ENCODE measurements around the gene CSNK2A2. TPM values are rescaled to one million over a fixed set of nuclear protein-coding genes. Genes with fewer than 3 reads are reported as not detected.

CSNK2A2 gene
- total RNA-seq, 5 donors from 2014 or later (not counting 1 experiment from before 2014, with no cell fraction given) = 51.9 to 62.4 (median 55.0) TPM

- Histone ChIP-seq H3K27me3 (replicated peaks in 1 of 2; ENCODE audit: control insufficient read depth in 2 of 2, extremely low read depth in 1 of 2, insufficient read depth in 2 of 2, low read length in 1 of 2) (no peaks in the 10 kb centered on the region), H3K36me3 (ENCODE audit: control insufficient read depth in 2 of 2, extremely low read depth in 1 of 2, insufficient read depth in 1 of 2, low read length in 1 of 2) (no peaks in the 10 kb centered on the region), H3K4me3 (ENCODE audit: control insufficient read depth in 1 of 2, extremely low read depth in 1 of 2, low read length in 1 of 2) (no peak overlapping the region), H3K27ac (ENCODE audit: low read length) (no peak overlapping the region), H3K4me1 (ENCODE audit: control insufficient read depth in 1 of 2, extremely low read depth in 1 of 2, insufficient read depth in 2 of 2, low read length in 2 of 2) (peaks cover 19 to 42% of the 10 kb centered on the region in 2 experiments), H3K9me3 (no peaks in the 10 kb centered on the region)
- no peaks in the 10 kb centered on the region for H3K36me3 Mint-ChIP-seq
- no peaks in the 10 kb centered on the region for H3K9me3 Mint-ChIP-seq
- H3K4me3 Mint-ChIP-seq = no peak overlapping the region
- DNase-seq = no peak
- no peak overlapping the region for H3K27ac Mint-ChIP-seq
- WGBS (ENCODE audit: insufficient coverage) = no CpG with 5 or more reads among the region's 8 CpGs
- H3K4me1 Mint-ChIP-seq = peaks cover 69 to 80% (median 75%) of the 10 kb centered on the region in 3 donors
- ChIA-PET POLR2A (interaction anchor here in 1 of 2 donors (0.6 kb wide), 2 partner anchors 26 to 47 kb away, joined by 3 to 4 read pairs; no protein-coding TSS in a partner anchor), CTCF (interaction anchor here (0.7 to 1.0 kb wide), 4 partner anchors 27 to 865 kb away, joined by 3 to 6 read pairs (median 3); no protein-coding TSS in a partner anchor)
- ATAC-seq (replicated peaks in 1 of 4) = no peak
- no peaks in the 10 kb centered on the region for H3K27me3 Mint-ChIP-seq
These were observed 73.9 kb downstream of the CSNK2A2 start for GRCh38 chr16:58123896-58124600.

GRCh38 chr16:58121132-58121531, 76.8 kb downstream of the CSNK2A2 start:
- peaks cover 0 to 7% of the 10 kb centered on the region in 2 donors for H3K36me3 ChIP-seq (ENCODE audit: control insufficient read depth in 2 of 2, extremely low read depth in 1 of 2, insufficient read depth in 1 of 2, low read length in 1 of 2)
- no peaks in the 10 kb centered on the region for H3K9me3 ChIP-seq
- H3K36me3 Mint-ChIP-seq = peaks cover 12% of the 10 kb centered on the region
- H3K4me1 Mint-ChIP-seq = peaks cover 45 to 59% (median 57%) of the 10 kb centered on the region in 3 donors
- POLR2A ChIA-PET = interaction anchor here in 1 of 2 donors (0.9 kb wide), 1 partner anchor 9 kb away, joined by 3 read pairs; no protein-coding TSS in a partner anchor
- H3K4me3 ChIP-seq (ENCODE audit: control insufficient read depth in 1 of 2, extremely low read depth in 1 of 2, low read length in 1 of 2) = no peak overlapping the region
- H3K27me3 ChIP-seq (replicated peaks in 1 of 2; ENCODE audit: control insufficient read depth in 2 of 2, extremely low read depth in 1 of 2, insufficient read depth in 2 of 2, low read length in 1 of 2) = no peaks in the 10 kb centered on the region
- H3K27ac Mint-ChIP-seq = no peak overlapping the region
- peaks cover 0 to 24% of the 10 kb centered on the region in 2 experiments for H3K4me1 ChIP-seq (ENCODE audit: control insufficient read depth in 1 of 2, extremely low read depth in 1 of 2, insufficient read depth in 2 of 2, low read length in 2 of 2)
- no peak for DNase-seq
- CTCF ChIA-PET = interaction anchor here (0.6 to 1.3 kb wide), 6 partner anchors 9 to 515 kb away, joined by 3 to 5 read pairs (median 4); partner anchors contain the start of gene NDRG4 (in 1 of the 2)
- H3K4me3 Mint-ChIP-seq = no peak overlapping the region
- WGBS (ENCODE audit: insufficient coverage) = 60% methylated on average over 3 of the region's 6 CpGs
- H3K9me3 Mint-ChIP-seq = no peaks in the 10 kb centered on the region
- H3K27ac ChIP-seq (ENCODE audit: low read length) = no peak overlapping the region
- no peak for ATAC-seq (replicated peaks in 1 of 4)
- H3K27me3 Mint-ChIP-seq = no peaks in the 10 kb centered on the region

GRCh38 chr16:58120234-58120633, 77.7 kb downstream of the CSNK2A2 start:
- peaks cover 0 to 16% of the 10 kb centered on the region in 2 donors for H3K36me3 ChIP-seq (ENCODE audit: control insufficient read depth in 2 of 2, extremely low read depth in 1 of 2, insufficient read depth in 1 of 2, low read length in 1 of 2)
- H3K9me3 Mint-ChIP-seq = no peaks in the 10 kb centered on the region
- no peak overlapping the region for H3K4me3 Mint-ChIP-seq
- ChIA-PET CTCF (interaction anchor here in 1 of 2 donors (0.7 kb wide), 1 partner anchor 50 kb away, joined by 3 read pairs; no protein-coding TSS in a partner anchor), POLR2A (interaction anchor here in 1 of 2 donors (0.9 to 1.5 kb wide), 2 partner anchors 9 kb away, joined by 3 to 6 read pairs; partner anchors contain the start of gene CFAP20)
- no peak overlapping the region for H3K27ac ChIP-seq (ENCODE audit: low read length)
- no peaks in the 10 kb centered on the region for H3K27me3 ChIP-seq (replicated peaks in 1 of 2; ENCODE audit: control insufficient read depth in 2 of 2, extremely low read depth in 1 of 2, insufficient read depth in 2 of 2, low read length in 1 of 2)
- DNase-seq = no peak
- peaks cover 21% of the 10 kb centered on the region for H3K36me3 Mint-ChIP-seq
- H3K27ac Mint-ChIP-seq = no peak overlapping the region
- ATAC-seq (replicated peaks in 1 of 4) = no peak
- no peak overlapping the region for H3K4me3 ChIP-seq (ENCODE audit: control insufficient read depth in 1 of 2, extremely low read depth in 1 of 2, low read length in 1 of 2)
- H3K27me3 Mint-ChIP-seq = no peaks in the 10 kb centered on the region
- no peaks in the 10 kb centered on the region for H3K9me3 ChIP-seq
- WGBS (ENCODE audit: insufficient coverage) = 100% methylated on average over 1 of the region's 3 CpGs
- H3K4me1 Mint-ChIP-seq = peaks cover 40 to 50% (median 50%) of the 10 kb centered on the region in 3 donors
- peaks cover 0 to 17% of the 10 kb centered on the region in 2 experiments for H3K4me1 ChIP-seq (ENCODE audit: control insufficient read depth in 1 of 2, extremely low read depth in 1 of 2, insufficient read depth in 2 of 2, low read length in 2 of 2)

GRCh38 chr16:58119509-58119845, 78.4 kb downstream of the CSNK2A2 start:
- H3K4me3 ChIP-seq (ENCODE audit: control insufficient read depth in 1 of 2, extremely low read depth in 1 of 2, low read length in 1 of 2) = no peak overlapping the region
- ChIA-PET CTCF (interaction anchor here in 1 of 2 donors (0.7 kb wide), 1 partner anchor 106 kb away, joined by 3 read pairs; no protein-coding TSS in a partner anchor), POLR2A (interaction anchor here in 1 of 2 donors (1.5 kb wide), 1 partner anchor 10 kb away, joined by 6 read pairs; the partner anchor contains the start of gene CFAP20)
- Mint-ChIP-seq H3K9me3 (no peaks in the 10 kb centered on the region), H3K4me1 (peaks cover 36 to 46% (median 46%) of the 10 kb centered on the region in 3 donors), H3K27me3 (no peaks in the 10 kb centered on the region), H3K27ac (no peak overlapping the region), H3K36me3 (peaks cover 29% of the 10 kb centered on the region), H3K4me3 (no peak overlapping the region)
- peaks cover 0 to 23% of the 10 kb centered on the region in 2 donors for H3K36me3 ChIP-seq (ENCODE audit: control insufficient read depth in 2 of 2, extremely low read depth in 1 of 2, insufficient read depth in 1 of 2, low read length in 1 of 2)
- 90% methylated on average over 3 of the region's 8 CpGs for WGBS (ENCODE audit: insufficient coverage)
- ATAC-seq (replicated peaks in 1 of 4) (no peak), DNase-seq (no peak)
- H3K4me1 ChIP-seq (ENCODE audit: control insufficient read depth in 1 of 2, extremely low read depth in 1 of 2, insufficient read depth in 2 of 2, low read length in 2 of 2) = peaks cover 0 to 14% of the 10 kb centered on the region in 2 experiments
- no peak overlapping the region for H3K27ac ChIP-seq (ENCODE audit: low read length)
- no peaks in the 10 kb centered on the region for H3K27me3 ChIP-seq (replicated peaks in 1 of 2; ENCODE audit: control insufficient read depth in 2 of 2, extremely low read depth in 1 of 2, insufficient read depth in 2 of 2, low read length in 1 of 2)
- no peaks in the 10 kb centered on the region for H3K9me3 ChIP-seq

DNA sequence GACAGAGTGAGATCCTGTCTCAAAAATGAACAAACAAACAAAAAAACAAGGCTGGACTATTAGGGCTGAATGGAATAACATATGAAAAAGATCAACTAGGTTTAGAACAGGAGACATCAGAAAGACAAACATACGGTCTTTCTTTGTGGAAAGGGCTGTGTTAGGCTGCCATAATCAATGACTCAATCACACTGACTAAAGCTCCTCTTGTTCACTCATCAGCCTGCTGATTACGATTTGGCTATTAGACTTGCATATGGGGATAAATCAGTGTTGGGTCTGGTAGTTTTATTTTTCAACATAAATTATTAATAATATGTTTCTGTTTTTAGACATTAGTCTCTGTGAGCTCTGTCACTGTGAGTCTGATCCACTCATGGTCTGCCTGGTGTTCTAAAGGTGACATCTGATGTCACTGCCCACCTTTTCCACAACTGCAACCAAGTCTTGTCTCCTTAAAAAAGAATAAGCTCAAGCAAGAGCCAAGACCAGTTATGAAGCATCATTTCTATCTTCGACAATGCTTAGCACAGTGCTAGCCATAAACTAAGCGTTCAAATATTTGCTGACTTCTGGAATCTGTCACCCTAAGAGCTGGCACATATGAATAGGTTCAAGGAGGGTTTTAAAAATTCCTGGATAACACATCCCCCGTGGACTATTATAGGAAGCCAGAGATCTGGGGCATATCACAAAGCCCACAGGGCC, 79.0 kb downstream of the CSNK2A2 start:
- H3K4me1 ChIP-seq (ENCODE audit: control insufficient read depth in 1 of 2, extremely low read depth in 1 of 2, insufficient read depth in 2 of 2, low read length in 2 of 2) = peaks cover 0 to 12% of the 10 kb centered on the region in 2 experiments
- POLR2A ChIA-PET = interaction anchor here in 1 of 2 donors (1.5 kb wide), 1 partner anchor 10 kb away, joined by 6 read pairs; the partner anchor contains the start of gene CFAP20
- Mint-ChIP-seq H3K9me3 (no peaks in the 10 kb centered on the region), H3K27ac (no peak overlapping the region), H3K27me3 (no peaks in the 10 kb centered on the region), H3K4me3 (no peak overlapping the region), H3K4me1 (peaks cover 30 to 41% (median 40%) of the 10 kb centered on the region in 3 donors), H3K36me3 (peaks cover 33% of the 10 kb centered on the region)
- 100% methylated on average over 1 of the region's 5 CpGs for WGBS (ENCODE audit: insufficient coverage)
- no peaks in the 10 kb centered on the region for H3K9me3 ChIP-seq
- DNase-seq = no peak
- H3K4me3 ChIP-seq (ENCODE audit: control insufficient read depth in 1 of 2, extremely low read depth in 1 of 2, low read length in 1 of 2) = no peak overlapping the region
- CTCF ChIA-PET = interaction anchor here (0.6 to 0.8 kb wide), 3 partner anchors 107 to 471 kb away, joined by 3 to 5 read pairs (median 3); no protein-coding TSS in a partner anchor
- H3K27ac ChIP-seq (ENCODE audit: low read length) = no peak overlapping the region
- no peak for ATAC-seq (replicated peaks in 1 of 4)
- H3K27me3 ChIP-seq (replicated peaks in 1 of 2; ENCODE audit: control insufficient read depth in 2 of 2, extremely low read depth in 1 of 2, insufficient read depth in 2 of 2, low read length in 1 of 2) = no peaks in the 10 kb centered on the region
- H3K36me3 ChIP-seq (ENCODE audit: control insufficient read depth in 2 of 2, extremely low read depth in 1 of 2, insufficient read depth in 1 of 2, low read length in 1 of 2) = peaks cover 0 to 28% of the 10 kb centered on the region in 2 donors

GRCh38 chr16:58116529-58116928, 81.4 kb downstream of the CSNK2A2 start:
- Histone ChIP-seq H3K4me3 (ENCODE audit: control insufficient read depth in 1 of 2, extremely low read depth in 1 of 2, low read length in 1 of 2) (no peak overlapping the region), H3K9me3 (no peaks in the 10 kb centered on the region), H3K27me3 (replicated peaks in 1 of 2; ENCODE audit: control insufficient read depth in 2 of 2, extremely low read depth in 1 of 2, insufficient read depth in 2 of 2, low read length in 1 of 2) (no peaks in the 10 kb centered on the region), H3K27ac (ENCODE audit: low read length) (no peak overlapping the region), H3K4me1 (ENCODE audit: control insufficient read depth in 1 of 2, extremely low read depth in 1 of 2, insufficient read depth in 2 of 2, low read length in 2 of 2) (peaks cover 0 to under 1% of the 10 kb centered on the region in 2 experiments), H3K36me3 (ENCODE audit: control insufficient read depth in 2 of 2, extremely low read depth in 1 of 2, insufficient read depth in 1 of 2, low read length in 1 of 2) (peaks cover 0 to 38% of the 10 kb centered on the region in 2 donors)
- Mint-ChIP-seq H3K4me1 (peaks cover 17 to 26% (median 26%) of the 10 kb centered on the region in 3 donors), H3K27me3 (no peaks in the 10 kb centered on the region), H3K36me3 (peaks cover 51% of the 10 kb centered on the region), H3K27ac (no peak overlapping the region), H3K4me3 (no peak overlapping the region), H3K9me3 (no peaks in the 10 kb centered on the region)
- DNase-seq (no peak), ATAC-seq (replicated peaks in 1 of 4) (no peak)
- ChIA-PET POLR2A (interaction anchor here in 1 of 2 donors (0.9 kb wide), 1 partner anchor 10 kb away, joined by 3 read pairs; no protein-coding TSS in a partner anchor), CTCF (no interaction called here)
- no CpG with 5 or more reads among the region's 6 CpGs for WGBS (ENCODE audit: insufficient coverage)

Data from T-cell (primary cell).